Hematopoietic multipotent progenitor cell (in vitro differentiated cells): Measurements from ENCODE around the gene IL1B. TPM values are rescaled to one million over a fixed set of nuclear protein-coding genes. Genes with fewer than 3 reads are reported as not detected.
A peak's percentile ranks its signal among the peaks of the same experiment; 100 is the strongest.

ENCODE experiments used
- DNase-seq, 3 donors: peaks; one replicate each; pipeline ENCODE4 v3.0.0-alpha.2; 2011 to 2015; ENCODE audit warnings: low read depth in 2 of 3, low spot score in 2 of 3
- total RNA-seq: library from RNA; depleted of rRNA; stranded (reverse); fragments of >200 nt; gene quantifications from one replicate; pipeline ENCODE4 v1.2.3, GENCODE V29; 2012

Gene IL1B
- total RNA-seq, result 279 TPM

GRCh38 chr2:112836695-112837117, at the start of gene IL1B:
Gene IL1B (minus strand): TSS chr2:112836779. CDS start chr2:112836229, 550 bp downstream.
- peak in 2 of 3 donors; percentile 76 to 91 for DNase-seq

DNA sequence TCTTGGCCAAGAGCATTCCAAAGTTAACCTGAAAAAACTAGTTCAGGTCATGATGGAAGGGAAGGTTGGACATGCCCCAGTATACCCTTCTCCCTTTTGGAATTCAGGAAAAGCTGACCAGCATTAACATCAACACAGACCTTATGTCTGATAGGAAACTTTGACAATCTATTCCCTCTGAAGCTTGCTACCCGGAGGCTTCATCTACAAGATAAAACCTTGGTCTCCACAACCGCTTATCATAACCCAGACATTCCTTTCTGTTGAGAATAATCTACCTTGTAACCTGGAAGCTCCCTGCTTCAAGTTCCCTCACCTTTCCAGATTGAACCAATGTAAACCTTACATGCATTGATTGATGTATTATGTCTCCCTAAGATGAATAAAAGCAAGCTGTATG, 49.7 kb upstream of the IL1B start:
- DNase-seq, result no peak

DNA sequence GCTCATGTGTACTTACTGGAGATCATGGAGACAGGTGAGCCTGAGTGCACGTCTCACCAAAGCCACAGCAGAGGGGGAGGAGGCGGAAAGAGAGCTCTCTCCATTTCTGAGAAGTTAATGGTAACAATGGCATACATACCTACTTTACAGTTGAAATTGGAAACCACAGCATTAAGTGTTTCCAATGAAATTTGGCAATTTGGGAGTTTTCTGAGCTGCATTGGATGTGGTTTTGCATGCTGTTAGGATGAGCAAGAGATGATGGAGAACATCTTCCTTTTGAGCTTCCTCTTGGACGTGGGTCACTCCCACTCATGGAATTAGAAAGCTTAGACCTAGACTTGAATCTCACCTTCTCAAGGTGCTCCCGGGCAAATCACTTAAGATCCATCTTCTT, 48.9 kb upstream of the IL1B start:
- no peak for DNase-seq

DNA sequence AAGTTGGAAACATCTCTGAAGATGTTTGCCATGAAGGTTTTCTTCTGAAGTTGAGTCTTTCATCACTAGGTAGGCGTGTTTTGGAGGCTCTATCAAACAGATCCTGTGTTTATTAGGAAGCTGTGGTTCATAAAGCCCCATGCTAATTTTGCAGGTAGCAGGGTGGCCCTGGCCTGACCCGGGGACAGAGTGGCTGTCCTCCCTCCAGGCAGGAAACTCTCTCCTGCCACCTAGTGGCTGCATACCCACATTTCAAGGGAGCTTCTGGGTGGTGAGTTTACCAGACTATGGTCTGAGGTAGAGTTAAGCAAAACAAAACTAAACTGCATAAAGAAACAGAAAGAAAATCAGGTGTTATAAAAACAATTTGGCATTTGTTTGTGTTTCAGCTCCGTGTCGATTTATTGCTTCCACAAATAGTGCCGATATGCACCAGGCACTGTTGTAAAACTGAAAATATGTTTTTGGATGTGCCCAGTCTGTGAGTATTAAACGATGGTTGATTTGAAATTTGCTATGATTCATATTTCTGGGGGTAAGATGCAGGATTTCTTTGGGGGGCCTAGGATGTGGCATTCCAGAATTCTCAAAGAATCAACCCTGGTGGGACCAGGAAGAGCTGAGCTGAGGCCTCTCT, 48.4 kb upstream of the IL1B start:
- peak; percentile 30 to 77 (median 42) for DNase-seq

DNA sequence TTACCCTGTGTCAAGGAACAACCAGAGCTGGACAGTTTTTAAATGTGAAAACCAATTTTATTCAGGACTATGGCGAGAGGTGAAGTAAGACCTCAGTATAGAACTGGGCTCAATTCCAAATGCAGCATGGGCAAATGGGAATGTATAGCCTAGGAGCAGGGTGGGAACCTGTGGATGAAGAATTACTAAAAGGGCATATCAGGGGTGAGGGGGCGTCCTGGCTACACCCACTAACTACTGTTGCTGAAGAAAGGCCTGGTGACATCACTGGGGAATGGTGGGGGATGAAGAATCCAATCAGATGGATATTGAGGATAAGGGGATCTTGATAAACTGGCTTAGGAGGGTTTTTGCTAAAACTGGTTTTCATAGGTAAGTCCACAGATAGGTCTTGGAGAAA, 47.1 kb upstream of the IL1B start:
- DNase-seq, result no peak

GRCh38 chr2:112881217-112881985, 44.8 kb upstream of the IL1B start:
- peak in 2 of 3 donors; percentile 50 to 60 for DNase-seq

- DNase-seq, result no peak
These were observed 44.1 kb upstream of the IL1B start for GRCh38 chr2:112880696-112881095.

GRCh38 chr2:112880091-112880531, 43.5 kb upstream of the IL1B start:
- no peak for DNase-seq

DNA sequence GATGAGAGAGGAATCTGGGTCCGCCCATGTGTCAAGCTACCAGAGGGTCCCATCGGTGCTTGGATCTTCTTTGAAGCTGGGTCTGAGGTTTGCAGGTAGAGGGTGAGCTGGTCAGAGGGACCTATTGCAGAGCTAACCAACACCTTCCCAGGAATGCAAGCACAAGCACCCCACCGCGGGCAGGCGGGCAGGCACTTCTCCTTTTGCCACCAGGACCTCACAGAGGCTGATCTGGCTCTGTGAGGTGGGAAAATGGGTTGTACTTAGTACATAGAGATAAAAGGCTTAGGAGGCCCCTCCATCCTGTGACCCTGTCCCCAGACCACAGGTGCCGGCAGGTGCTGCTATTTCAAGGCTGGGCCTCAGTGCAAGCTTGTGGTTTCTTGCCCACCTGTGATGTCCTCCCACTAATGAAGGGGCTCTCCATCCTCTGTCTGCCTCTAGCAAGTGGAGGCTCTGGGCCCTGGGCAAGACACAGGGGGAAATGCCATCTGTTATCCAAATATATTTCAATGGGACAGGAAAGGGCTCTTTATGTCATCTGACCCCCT, 43.0 kb upstream of the IL1B start:
- DNase-seq, result peak in 1 of 3 donors; percentile 34

- no peak for DNase-seq
These were observed 40.8 kb upstream of the IL1B start for GRCh38 chr2:112877423-112877822.

DNA sequence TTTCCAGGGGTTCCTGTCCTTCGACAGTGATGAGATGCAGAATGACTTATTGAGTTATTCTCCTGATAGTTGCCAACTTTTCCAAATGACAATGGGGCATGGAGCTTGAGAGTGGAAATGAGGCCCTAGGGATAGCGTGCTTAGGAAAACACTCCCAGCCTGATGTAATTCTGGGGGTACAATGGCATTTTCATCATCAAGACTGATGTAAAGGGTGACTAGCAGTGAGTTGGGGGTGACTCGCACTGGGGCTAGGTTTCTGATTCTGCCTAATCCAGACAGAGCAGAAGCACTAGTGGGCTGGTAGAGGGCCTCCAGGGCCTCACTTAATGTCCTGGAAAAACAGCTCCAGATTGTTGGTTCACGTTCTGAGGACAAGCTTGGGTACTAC, 40.4 kb upstream of the IL1B start:
- no peak for DNase-seq

DNA sequence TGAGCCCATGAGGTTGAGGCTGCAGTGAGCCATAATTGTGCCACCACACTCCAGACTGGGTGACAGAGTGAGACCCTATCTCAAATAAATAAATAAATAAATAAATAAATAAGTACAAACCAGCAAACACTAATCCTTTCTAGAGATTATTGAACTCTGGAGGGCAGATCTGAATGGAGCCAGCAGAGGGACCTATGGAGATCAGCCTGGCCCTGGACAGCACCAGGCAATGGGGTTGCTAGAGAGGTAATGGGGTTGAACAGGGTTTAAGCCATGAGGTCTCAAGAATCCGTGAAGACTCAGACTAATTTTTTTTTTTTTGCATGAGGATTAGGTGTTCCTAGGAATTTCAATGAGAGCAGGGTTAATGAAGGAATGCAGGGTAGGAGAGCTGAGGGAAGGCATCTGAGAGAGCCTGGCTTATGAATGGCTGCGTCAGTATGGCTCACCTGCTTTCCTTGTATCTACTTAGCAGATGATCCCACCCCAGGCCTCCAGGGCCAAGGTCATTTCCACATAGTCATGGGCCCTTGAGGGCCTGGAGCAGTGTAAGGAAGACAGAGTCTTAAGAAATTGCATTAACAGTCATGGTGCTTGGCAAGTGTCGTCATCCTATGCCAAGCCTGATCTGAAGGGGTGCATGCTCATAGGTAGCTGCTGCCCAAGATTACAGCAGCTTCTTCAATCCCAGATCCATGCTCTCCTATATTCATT, 39.8 kb upstream of the IL1B start:
- DNase-seq, result no peak

DNA sequence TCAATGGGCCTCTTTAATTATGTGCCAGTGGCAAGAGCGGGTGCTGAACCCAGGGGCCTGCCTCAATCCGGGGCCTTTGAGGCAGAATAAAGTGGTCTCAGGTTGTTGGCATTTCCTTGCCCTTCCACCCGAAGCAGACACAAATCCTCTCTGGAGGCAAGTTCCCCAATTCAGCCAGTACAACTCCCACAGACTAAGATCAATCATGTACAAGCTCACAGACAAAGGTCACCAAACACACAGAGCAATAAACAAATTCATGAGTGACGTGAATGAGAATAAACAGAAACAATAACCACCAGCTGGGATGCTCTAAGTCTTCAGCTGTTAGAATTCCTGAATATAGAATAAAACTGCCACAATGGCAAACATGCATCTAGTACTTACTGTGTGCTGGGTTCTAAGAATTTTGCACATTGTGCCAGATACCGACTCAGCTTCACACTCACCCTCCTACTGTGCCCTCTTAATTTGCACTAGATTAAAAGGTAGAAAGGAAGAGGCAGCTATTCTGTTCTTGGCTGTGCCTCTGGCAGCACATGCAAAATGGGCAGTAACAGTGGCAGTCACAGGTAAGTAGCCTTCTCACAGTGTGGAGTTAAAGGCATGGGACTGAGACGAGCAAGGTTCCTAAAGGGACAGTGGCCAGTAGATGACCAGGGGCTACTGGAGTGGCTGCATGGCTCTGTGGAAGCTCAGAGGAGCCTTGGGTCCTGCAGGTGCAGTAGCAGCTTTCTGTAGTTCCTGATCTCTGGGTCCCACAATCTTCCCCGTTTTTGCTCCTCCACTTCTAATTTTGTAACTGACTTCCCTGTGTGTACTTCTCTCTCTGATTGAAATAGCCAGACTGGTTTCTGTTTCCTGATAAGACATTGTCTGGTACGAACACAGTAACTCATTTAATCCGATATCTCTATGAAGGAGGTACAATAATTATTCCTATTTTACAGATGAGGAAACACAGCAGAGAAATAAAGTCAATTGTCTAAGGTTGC, 34.6 kb upstream of the IL1B start:
- no peak for DNase-seq

DNA sequence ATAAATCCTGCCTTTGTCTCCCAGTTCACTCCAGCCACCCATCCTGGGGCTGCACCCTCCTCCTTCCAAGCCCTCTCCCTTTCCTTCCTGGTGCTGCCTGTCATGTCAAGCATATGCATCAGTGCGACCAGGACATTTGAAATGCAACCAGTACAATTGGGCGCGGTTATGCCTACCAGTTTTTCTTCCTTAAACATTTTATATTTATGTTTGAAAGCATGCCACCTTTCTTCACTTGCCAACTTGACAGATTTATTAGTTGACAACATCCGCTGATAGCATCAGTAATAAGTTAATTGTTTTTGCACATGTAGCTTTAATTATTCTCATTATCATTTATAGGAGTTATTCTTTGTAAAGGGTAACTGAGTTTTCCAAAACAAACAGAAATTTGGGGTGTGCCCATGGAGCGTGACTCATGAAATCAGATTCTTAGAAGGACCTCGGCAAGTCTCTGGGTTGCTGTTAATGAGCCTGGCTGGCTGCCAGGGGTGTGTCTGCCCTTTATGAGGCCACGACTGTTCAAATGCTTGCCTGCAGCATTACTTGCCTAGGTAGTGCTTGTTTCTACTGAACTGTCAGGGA, 32.8 kb upstream of the IL1B start:
- peak in 2 of 3 donors; percentile 87 to 93 for DNase-seq

GRCh38 chr2:112867701-112868631, 31.4 kb upstream of the IL1B start:
- no peak for DNase-seq

GRCh38 chr2:112866128-112866835, 29.7 kb upstream of the IL1B start:
- DNase-seq, result no peak

GRCh38 chr2:112864072-112864471, 27.5 kb upstream of the IL1B start:
- DNase-seq, result no peak
